ENCODE results near the gene CCR3.

The CCR3 gene

GRCh38 chr3:46296826-46297225 is 54.6 kb downstream of the CCR3 start:
- H3K9ac ChIP-seq (ENCODE audit: low read length), result no peak overlapping the region
- no peak overlapping the region for H3K27ac ChIP-seq (ENCODE audit: low read depth, low read length)
- no peaks in the 10 kb centered on the region for H3K36me3 ChIP-seq (ENCODE audit: control insufficient read depth, insufficient read depth, low read length)
- no peak overlapping the region for H3K4me3 ChIP-seq (ENCODE audit: low read length)
- H3K4me1 ChIP-seq (ENCODE audit: control insufficient read depth, insufficient read depth, low read length), result no peaks in the 10 kb centered on the region
- no peaks in the 10 kb centered on the region for H3K27me3 ChIP-seq (ENCODE audit: control insufficient read depth, insufficient read depth, low read length)

- no peaks in the 10 kb centered on the region for H3K4me1 ChIP-seq (ENCODE audit: control insufficient read depth, insufficient read depth, low read length)
- no peaks in the 10 kb centered on the region for H3K36me3 ChIP-seq (ENCODE audit: control insufficient read depth, insufficient read depth, low read length)
- H3K27ac ChIP-seq (ENCODE audit: low read depth, low read length), result no peak overlapping the region
- no peak overlapping the region for H3K4me3 ChIP-seq (ENCODE audit: low read length)
- H3K9ac ChIP-seq (ENCODE audit: low read length), result no peak overlapping the region
- no peaks in the 10 kb centered on the region for H3K27me3 ChIP-seq (ENCODE audit: control insufficient read depth, insufficient read depth, low read length)
These were observed 55.6 kb downstream of the CCR3 start for GRCh38 chr3:46297658-46298423.

- no peak overlapping the region for H3K27ac ChIP-seq (ENCODE audit: low read depth, low read length)
- H3K27me3 ChIP-seq (ENCODE audit: control insufficient read depth, insufficient read depth, low read length), result no peaks in the 10 kb centered on the region
- no peak overlapping the region for H3K9ac ChIP-seq (ENCODE audit: low read length)
- H3K4me3 ChIP-seq (ENCODE audit: low read length), result no peak overlapping the region
- no peaks in the 10 kb centered on the region for H3K4me1 ChIP-seq (ENCODE audit: control insufficient read depth, insufficient read depth, low read length)
- H3K36me3 ChIP-seq (ENCODE audit: control insufficient read depth, insufficient read depth, low read length), result no peaks in the 10 kb centered on the region
These were observed 56.8 kb downstream of the CCR3 start for GRCh38 chr3:46298871-46299607.

GRCh38 chr3:46299608-46300460 is 57.6 kb downstream of the CCR3 start:
- Histone ChIP-seq H3K9ac (ENCODE audit: low read length) (no peak overlapping the region), H3K4me3 (ENCODE audit: low read length) (no peak overlapping the region), H3K27ac (ENCODE audit: low read depth, low read length) (no peak overlapping the region), H3K36me3 (ENCODE audit: control insufficient read depth, insufficient read depth, low read length) (no peaks in the 10 kb centered on the region), H3K27me3 (ENCODE audit: control insufficient read depth, insufficient read depth, low read length) (no peaks in the 10 kb centered on the region), H3K4me1 (ENCODE audit: control insufficient read depth, insufficient read depth, low read length) (no peaks in the 10 kb centered on the region)

GRCh38 chr3:46300461-46300789 is 58.2 kb downstream of the CCR3 start:
- Histone ChIP-seq H3K27ac (ENCODE audit: low read depth, low read length) (no peak overlapping the region), H3K9ac (ENCODE audit: low read length) (no peak overlapping the region), H3K27me3 (ENCODE audit: control insufficient read depth, insufficient read depth, low read length) (no peaks in the 10 kb centered on the region), H3K36me3 (ENCODE audit: control insufficient read depth, insufficient read depth, low read length) (no peaks in the 10 kb centered on the region), H3K4me3 (ENCODE audit: low read length) (no peak overlapping the region), H3K4me1 (ENCODE audit: control insufficient read depth, insufficient read depth, low read length) (no peaks in the 10 kb centered on the region)

GRCh38 chr3:46301122-46301835 is 59.0 kb downstream of the CCR3 start:
- Histone ChIP-seq H3K36me3 (ENCODE audit: control insufficient read depth, insufficient read depth, low read length) (no peaks in the 10 kb centered on the region), H3K27ac (ENCODE audit: low read depth, low read length) (no peak overlapping the region), H3K9ac (ENCODE audit: low read length) (no peak overlapping the region), H3K4me3 (ENCODE audit: low read length) (no peak overlapping the region), H3K4me1 (ENCODE audit: control insufficient read depth, insufficient read depth, low read length) (no peaks in the 10 kb centered on the region), H3K27me3 (ENCODE audit: control insufficient read depth, insufficient read depth, low read length) (no peaks in the 10 kb centered on the region)

DNA sequence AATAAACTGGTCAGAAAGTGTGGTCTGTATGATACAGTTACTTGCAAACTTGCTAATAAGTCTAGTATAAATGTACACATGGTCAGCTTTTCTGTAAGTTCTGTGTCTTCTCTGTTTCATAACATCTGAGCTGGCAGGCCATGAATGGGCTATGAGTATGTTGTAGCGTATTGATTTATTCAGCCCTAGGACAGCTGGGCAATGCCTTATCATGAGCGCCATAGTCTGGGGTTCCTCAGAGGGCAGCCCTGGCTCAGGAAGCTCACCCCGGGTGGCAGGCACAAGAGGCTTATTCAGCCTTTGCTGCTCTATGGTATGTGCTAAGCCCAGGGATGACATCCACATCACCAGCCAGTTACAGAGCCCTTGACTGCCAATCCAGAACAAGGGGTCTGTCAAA is 61.0 kb downstream of the CCR3 start:
- H3K9ac ChIP-seq (ENCODE audit: low read length), result no peak overlapping the region
- no peaks in the 10 kb centered on the region for H3K4me1 ChIP-seq (ENCODE audit: control insufficient read depth, insufficient read depth, low read length)
- no peaks in the 10 kb centered on the region for H3K36me3 ChIP-seq (ENCODE audit: control insufficient read depth, insufficient read depth, low read length)
- H3K27me3 ChIP-seq (ENCODE audit: control insufficient read depth, insufficient read depth, low read length), result no peaks in the 10 kb centered on the region
- no peak overlapping the region for H3K4me3 ChIP-seq (ENCODE audit: low read length)
- H3K27ac ChIP-seq (ENCODE audit: low read depth, low read length), result no peak overlapping the region

DNA sequence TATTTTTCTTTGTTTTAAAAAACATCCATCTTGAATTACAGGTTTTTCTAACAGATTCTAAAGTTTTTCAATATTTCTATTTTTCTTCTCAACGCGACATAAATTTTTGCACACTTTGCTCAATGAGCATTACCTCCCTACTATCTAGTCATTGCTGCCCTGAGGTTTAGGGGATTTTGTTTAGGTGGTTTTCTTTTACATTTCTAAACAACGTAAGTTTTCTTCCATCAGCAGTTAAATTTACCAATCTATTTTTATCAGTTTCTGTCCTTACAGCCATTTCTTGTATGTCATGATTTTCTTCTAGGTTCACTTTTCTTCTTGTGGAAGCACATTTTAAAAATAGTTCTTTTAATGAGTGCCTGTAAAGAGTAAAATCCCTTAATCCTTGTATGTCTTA is 62.5 kb downstream of the CCR3 start:
- Histone ChIP-seq H3K4me3 (ENCODE audit: low read length) (no peak overlapping the region), H3K36me3 (ENCODE audit: control insufficient read depth, insufficient read depth, low read length) (no peaks in the 10 kb centered on the region), H3K9ac (ENCODE audit: low read length) (no peak overlapping the region), H3K27ac (ENCODE audit: low read depth, low read length) (no peak overlapping the region), H3K27me3 (ENCODE audit: control insufficient read depth, insufficient read depth, low read length) (no peaks in the 10 kb centered on the region), H3K4me1 (ENCODE audit: control insufficient read depth, insufficient read depth, low read length) (no peaks in the 10 kb centered on the region)

GRCh38 chr3:46312991-46313390 is 70.7 kb downstream of the CCR3 start:
- H3K27me3 ChIP-seq (ENCODE audit: control insufficient read depth, insufficient read depth, low read length), result no peaks in the 10 kb centered on the region
- H3K27ac ChIP-seq (ENCODE audit: low read depth, low read length), result no peak overlapping the region
- H3K9ac ChIP-seq (ENCODE audit: low read length), result no peak overlapping the region
- no peaks in the 10 kb centered on the region for H3K36me3 ChIP-seq (ENCODE audit: control insufficient read depth, insufficient read depth, low read length)
- no peaks in the 10 kb centered on the region for H3K4me1 ChIP-seq (ENCODE audit: control insufficient read depth, insufficient read depth, low read length)
- no peak overlapping the region for H3K4me3 ChIP-seq (ENCODE audit: low read length)

DNA sequence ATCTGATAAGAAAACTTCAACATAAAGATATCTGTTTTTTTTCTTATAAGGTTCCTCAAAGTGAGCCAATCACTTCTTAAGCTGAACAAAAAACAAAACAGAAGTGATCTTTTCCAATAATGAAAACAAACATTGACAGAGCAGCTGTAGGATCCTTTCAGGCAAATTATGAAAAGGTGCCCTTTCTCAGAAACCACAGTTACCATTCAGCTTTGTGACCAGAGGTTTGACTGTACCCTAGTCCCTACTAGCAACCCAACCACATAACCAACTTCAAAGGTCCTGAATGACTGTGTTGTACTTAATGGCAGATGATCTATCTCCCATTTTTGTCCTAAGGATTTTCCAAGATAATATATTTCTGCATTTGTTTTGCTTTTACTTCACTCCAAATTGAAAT is 72.3 kb downstream of the CCR3 start:
- no peak overlapping the region for H3K27ac ChIP-seq (ENCODE audit: low read depth, low read length)
- H3K9ac ChIP-seq (ENCODE audit: low read length), result no peak overlapping the region
- H3K36me3 ChIP-seq (ENCODE audit: control insufficient read depth, insufficient read depth, low read length), result no peaks in the 10 kb centered on the region
- no peaks in the 10 kb centered on the region for H3K4me1 ChIP-seq (ENCODE audit: control insufficient read depth, insufficient read depth, low read length)
- H3K4me3 ChIP-seq (ENCODE audit: low read length), result no peak overlapping the region
- no peaks in the 10 kb centered on the region for H3K27me3 ChIP-seq (ENCODE audit: control insufficient read depth, insufficient read depth, low read length)

- Histone ChIP-seq H3K27me3 (ENCODE audit: control insufficient read depth, insufficient read depth, low read length) (no peaks in the 10 kb centered on the region), H3K36me3 (ENCODE audit: control insufficient read depth, insufficient read depth, low read length) (no peaks in the 10 kb centered on the region), H3K4me3 (ENCODE audit: low read length) (no peak overlapping the region), H3K9ac (ENCODE audit: low read length) (no peak overlapping the region), H3K4me1 (ENCODE audit: control insufficient read depth, insufficient read depth, low read length) (no peaks in the 10 kb centered on the region), H3K27ac (ENCODE audit: low read depth, low read length) (no peak overlapping the region)
These were observed 73.9 kb downstream of the CCR3 start for GRCh38 chr3:46316206-46316605.
